BJ (cell line): ENCODE data around the gene C9orf40. TPM values are rescaled to one million over a fixed set of nuclear protein-coding genes. Genes with fewer than 3 reads are reported as not detected.

Experiments
- CTCF ChIA-PET: fragments of 350-600 bp; formaldehyde crosslinking; extraction: SDS; loops from one replicate; lab custom pipeline; 2021; ENCODE audit warnings: antibody characterized with exemption, inconsistent platforms; lab: Yijun Ruan, JAX
- POLR2A ChIA-PET: fragments of 300-600 bp; sonication (Branson Sonifier 250); formaldehyde crosslinking; extraction: SDS; loops from one replicate; lab custom pipeline; 2021; ENCODE audit warnings: antibody characterized with exemption; lab: Charles Lee
- DNase-seq: peaks from one replicate; pipeline ENCODE4 v3.0.0-alpha.2; 2011; ENCODE audit warnings: low read depth
- H3K27me3 ChIP-seq: 2 replicates; pipeline ENCODE4 v1.6.0; 2011; ENCODE audit warnings: low read length; ENCODE audit not compliant: control insufficient read depth, insufficient read depth
- H3K36me3 ChIP-seq: 2 replicates; pipeline ENCODE4 v1.5.1; 2011; ENCODE audit warnings: low read length; ENCODE audit not compliant: control insufficient read depth, insufficient read depth
- H3K4me3 ChIP-seq: 2 replicates; pipeline ENCODE4 v1.5.1; 2011; ENCODE audit warnings: low read depth, mild to moderate bottlenecking, control low read depth, low read length
- polyA plus RNA-seq: library from polyadenylated mRNA; depleted of rRNA; stranded (reverse); fragments of >200 nt; gene quantifications from 2 replicates; pipeline ENCODE4 v1.2.3, GENCODE V29; 2011
- TF ChIP-seq, protein P1 (sequence below): IDR thresholded peaks from 2 replicates; pipeline ENCODE4 v1.5.1; 2011; ENCODE audit warnings: low read depth, mild to moderate bottlenecking, control low read depth, inconsistent platforms, low read length, moderate library complexity; ENCODE audit not compliant: insufficient read depth

Gene C9orf40
- polyA plus RNA-seq, 1 experiment: 1.0 TPM

DNA sequence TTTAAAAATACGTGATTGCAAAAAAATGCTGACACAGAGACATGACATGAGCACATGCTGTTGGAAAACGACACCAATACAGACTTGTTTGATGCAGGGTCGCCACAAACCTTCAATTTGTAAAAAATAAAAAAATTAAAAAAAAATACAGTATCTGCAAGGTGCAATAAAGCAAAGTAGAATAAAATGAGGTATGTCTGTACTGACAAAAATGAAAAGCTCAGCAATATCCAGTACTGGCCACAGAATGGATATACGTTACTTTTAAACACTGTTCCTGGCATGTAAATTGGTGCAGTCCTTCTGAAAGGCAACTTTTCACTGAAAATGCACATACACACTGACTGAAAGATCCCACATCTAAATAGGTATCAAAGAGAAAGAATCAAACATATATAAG lies 27.1 kb upstream of the C9orf40 start:
- CTCF ChIA-PET: interaction anchor here (0.6 to 1.1 kb wide), 2 partner anchors 24 to 27 kb away, joined by 3 read pairs; partner anchors contain the start of gene C9orf40
- POLR2A ChIA-PET: no interaction called here
- Histone ChIP-seq H3K27me3 (no peaks in the 10 kb centered on the region), H3K36me3 (no peaks in the 10 kb centered on the region; the same call in 1 of the 2 replicates), H3K4me3 (no peak overlapping the region)
- TF ChIP-seq, protein P1, sequence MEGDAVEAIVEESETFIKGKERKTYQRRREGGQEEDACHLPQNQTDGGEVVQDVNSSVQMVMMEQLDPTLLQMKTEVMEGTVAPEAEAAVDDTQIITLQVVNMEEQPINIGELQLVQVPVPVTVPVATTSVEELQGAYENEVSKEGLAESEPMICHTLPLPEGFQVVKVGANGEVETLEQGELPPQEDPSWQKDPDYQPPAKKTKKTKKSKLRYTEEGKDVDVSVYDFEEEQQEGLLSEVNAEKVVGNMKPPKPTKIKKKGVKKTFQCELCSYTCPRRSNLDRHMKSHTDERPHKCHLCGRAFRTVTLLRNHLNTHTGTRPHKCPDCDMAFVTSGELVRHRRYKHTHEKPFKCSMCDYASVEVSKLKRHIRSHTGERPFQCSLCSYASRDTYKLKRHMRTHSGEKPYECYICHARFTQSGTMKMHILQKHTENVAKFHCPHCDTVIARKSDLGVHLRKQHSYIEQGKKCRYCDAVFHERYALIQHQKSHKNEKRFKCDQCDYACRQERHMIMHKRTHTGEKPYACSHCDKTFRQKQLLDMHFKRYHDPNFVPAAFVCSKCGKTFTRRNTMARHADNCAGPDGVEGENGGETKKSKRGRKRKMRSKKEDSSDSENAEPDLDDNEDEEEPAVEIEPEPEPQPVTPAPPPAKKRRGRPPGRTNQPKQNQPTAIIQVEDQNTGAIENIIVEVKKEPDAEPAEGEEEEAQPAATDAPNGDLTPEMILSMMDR: no peak
- no peak for DNase-seq

DNA sequence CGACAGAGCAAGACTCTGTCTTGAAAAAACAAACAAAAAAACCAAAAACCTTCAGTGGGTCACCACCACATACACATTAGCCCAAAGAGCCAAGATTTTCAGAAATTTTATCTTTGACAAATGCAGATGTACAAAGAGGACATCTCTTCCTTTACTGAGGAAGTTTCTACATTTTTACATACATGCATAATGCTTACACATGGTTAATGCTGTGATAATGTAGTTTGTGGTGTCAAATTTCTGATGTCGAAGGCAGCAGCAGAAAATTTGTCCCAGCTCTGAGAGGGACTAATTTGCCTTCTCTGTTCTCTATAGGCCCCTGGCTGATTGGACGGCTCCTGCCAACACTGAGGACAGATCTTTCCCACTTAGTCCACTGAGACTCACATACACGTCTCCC lies 24.6 kb upstream of the C9orf40 start:
- DNase-seq: no peak
- POLR2A ChIA-PET: no interaction called here
- Histone ChIP-seq H3K27me3 (no peaks in the 10 kb centered on the region), H3K36me3 (no peaks in the 10 kb centered on the region), H3K4me3 (no peak overlapping the region)
- TF ChIP-seq, protein P1: no peak
- CTCF ChIA-PET: interaction anchor here (0.6 kb wide), 2 partner anchors 45 to 118 kb away, joined by 3 read pairs; no protein-coding TSS in a partner anchor

DNA sequence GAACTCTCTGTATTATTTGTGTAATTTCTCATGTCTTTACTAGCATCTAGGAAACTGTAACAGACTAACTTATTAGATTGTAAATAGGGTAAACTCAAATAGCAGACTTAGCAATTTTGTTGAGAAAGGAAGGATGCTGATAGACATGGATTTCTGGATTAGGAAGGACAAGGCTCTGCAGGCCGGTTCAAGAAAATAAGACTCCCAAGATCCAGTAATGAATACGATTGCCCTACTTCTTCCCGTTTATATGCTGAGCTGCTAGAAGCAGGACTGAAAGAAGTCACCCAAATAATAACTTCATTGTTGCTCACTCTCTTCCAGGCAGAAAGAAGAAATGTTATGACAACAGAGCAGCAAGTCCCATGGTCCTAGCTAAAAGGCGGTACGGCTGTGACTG lies 22.8 kb upstream of the C9orf40 start:
- no peaks in the 10 kb centered on the region for H3K27me3 ChIP-seq
- no peaks in the 10 kb centered on the region for H3K36me3 ChIP-seq
- TF ChIP-seq, protein P1: no peak
- H3K4me3 ChIP-seq: no peak overlapping the region
- no peak for DNase-seq
- ChIA-PET POLR2A (no interaction called here), CTCF (interaction anchor here (0.5 kb wide), 1 partner anchor 20 kb away, joined by 3 read pairs; no protein-coding TSS in a partner anchor)

DNA sequence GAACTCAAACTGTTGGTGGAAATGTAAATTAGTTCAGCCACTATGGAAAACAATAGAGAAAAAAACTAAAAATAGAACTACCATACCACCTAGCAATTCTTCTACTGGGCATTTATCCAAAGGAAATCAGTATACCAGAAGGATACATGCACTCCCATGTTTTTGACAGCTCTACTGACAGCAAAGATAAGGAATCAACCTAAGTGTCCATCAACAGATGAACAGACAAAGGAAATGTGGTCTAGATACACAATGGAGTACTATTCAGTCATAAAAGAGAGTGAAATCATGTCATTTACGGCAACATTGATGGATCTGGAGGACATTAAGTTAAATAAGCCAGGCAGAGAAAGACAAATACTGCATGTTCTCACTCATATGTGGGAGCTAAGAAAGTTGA lies 21.8 kb upstream of the C9orf40 start:
- POLR2A ChIA-PET: no interaction called here
- Histone ChIP-seq H3K36me3 (no peaks in the 10 kb centered on the region), H3K4me3 (no peak overlapping the region), H3K27me3 (no peaks in the 10 kb centered on the region)
- TF ChIP-seq, protein P1: no peak
- DNase-seq: no peak
- CTCF ChIA-PET: no interaction called here

DNA sequence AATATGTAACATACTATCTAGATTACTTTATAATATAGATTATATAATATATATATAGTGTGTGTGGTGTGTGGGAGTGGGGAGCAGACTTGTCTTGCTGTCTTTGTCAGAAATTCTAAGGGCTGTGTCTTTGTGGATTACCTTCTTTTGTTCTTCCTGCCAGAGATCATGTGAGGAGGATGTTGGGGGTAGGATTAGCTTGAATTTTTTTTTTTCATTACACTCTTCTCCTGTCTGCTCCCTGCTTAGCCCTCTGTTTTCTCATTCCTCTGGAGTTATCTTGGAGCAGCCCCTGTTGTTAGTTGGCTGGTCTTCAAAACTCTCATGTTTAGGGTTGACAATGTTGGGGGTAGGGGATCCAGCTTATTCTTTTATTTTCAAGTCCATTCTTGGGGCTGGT lies 21.0 kb upstream of the C9orf40 start:
- TF ChIP-seq, protein P1: no peak
- CTCF ChIA-PET: no interaction called here

More for the DNA sequence above, 21.0 kb upstream of the C9orf40 start:
- H3K4me3 ChIP-seq: no peak overlapping the region
- no peak for DNase-seq
- POLR2A ChIA-PET: no interaction called here
- no peaks in the 10 kb centered on the region for H3K36me3 ChIP-seq
- no peaks in the 10 kb centered on the region for H3K27me3 ChIP-seq
